NCI-H446 (cell line): Measurements from ENCODE around the gene CASQ1.

Experiments used
- DNase-seq, 2 experiments: peaks; one replicate each; lab custom pipeline; 2025; lab: John Stamatoyannopoulos, UW

CASQ1 gene

DNA sequence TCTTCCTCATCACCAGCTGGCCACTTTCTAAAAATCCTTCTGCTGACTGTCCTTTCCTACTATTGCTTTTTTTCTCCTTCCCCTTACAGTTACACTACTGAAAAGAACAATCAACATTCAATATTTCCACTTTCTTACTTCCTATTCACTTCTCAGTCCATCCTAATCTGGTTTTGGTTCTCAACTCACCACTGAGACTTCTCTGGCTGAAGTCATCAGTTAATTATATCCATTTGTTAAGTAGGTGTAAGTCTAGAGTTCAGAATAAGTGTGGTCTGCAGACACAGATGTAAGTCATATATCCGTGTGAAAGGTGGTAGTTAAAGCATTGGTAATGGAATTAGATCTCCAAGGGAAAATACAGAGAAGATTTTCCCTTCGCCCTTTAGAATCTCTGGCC is 36.2 kb downstream of the CASQ1 start:
- DNase-seq, result no peak

- no peak for DNase-seq
Measured at GRCh38 chr1:160227034-160227433, 36.7 kb downstream of the CASQ1 start.

GRCh38 chr1:160227561-160227960 is 37.2 kb downstream of the CASQ1 start:
- no peak for DNase-seq

GRCh38 chr1:160228431-160228830 is 38.1 kb downstream of the CASQ1 start:
- DNase-seq, result no peak

DNA sequence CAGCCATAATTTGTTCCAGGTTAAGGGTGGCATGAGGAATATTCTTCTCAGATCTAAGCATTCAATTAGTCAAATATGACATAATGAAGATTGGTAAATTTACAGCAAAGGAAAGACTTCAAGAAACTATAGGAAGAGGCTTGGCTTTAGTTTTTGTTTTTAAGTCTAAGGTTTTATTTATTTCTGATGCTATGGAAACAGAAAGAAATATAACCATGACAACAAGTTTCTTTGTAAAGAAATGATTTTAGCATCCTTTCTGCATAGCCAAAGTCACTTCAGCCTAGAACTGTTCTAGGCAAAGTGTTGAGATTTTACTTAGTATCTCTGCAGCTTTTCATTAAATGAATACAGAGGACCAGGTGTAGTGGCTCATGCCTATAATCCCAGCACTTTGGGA is 42.5 kb downstream of the CASQ1 start:
- no peak for DNase-seq

DNA sequence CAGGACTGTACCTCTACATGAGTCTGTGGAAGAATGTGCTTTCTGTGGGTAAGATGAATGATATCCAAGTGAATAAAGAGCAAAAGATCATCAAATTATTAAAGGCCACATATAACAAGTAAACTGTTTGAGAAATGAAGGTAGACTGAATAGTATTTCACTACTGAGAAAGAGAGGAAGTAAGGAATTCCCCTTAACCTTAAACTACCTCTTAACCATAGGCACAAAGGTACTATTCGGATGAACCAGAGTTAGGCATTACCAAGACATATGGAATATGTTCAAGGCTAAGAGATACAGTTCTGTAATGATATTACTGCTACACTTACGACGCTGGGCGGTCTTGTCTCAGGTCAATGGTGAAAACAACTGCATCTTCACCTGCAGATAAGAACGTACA is 46.4 kb downstream of the CASQ1 start:
- DNase-seq, result no peak

DNA sequence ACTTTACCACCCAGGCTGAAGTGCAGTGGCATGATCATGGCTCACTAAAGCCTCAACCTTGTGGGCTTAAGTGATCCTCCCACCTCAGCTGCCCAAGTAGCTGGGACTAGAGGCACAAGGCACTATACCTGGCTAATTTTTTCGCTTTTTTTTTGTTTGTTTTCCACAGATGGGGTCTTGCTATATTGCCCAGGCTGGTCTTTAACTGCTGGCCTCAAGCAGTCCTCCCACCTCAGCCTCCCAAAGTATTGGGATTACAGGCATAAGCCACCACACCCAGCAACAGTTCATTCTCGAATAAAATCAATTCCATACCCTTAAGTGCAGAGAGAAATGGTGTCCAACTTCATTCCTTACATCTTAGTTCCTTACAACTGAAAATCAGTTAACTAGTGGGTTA is 47.2 kb downstream of the CASQ1 start:
- DNase-seq, result no peak

DNA sequence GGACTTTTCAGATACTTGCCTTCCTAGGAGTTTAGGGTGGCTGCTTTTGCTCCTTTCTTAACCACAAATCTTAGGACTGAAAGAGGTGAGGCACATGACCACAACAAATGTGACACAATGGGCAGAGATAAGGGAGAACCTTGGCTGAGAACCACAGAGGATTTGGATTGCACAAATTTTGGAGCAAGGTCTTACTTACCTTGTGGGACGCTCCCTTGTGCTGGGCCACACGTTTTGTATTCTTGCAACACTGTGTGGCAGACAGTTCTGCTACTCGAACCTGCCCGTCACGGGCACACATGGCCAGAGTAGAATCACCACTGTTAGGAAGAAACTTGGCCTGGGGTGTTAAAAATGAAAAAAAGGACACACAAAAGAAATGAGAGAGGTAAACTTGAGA is 48.0 kb downstream of the CASQ1 start:
- DNase-seq, result no peak

DNA sequence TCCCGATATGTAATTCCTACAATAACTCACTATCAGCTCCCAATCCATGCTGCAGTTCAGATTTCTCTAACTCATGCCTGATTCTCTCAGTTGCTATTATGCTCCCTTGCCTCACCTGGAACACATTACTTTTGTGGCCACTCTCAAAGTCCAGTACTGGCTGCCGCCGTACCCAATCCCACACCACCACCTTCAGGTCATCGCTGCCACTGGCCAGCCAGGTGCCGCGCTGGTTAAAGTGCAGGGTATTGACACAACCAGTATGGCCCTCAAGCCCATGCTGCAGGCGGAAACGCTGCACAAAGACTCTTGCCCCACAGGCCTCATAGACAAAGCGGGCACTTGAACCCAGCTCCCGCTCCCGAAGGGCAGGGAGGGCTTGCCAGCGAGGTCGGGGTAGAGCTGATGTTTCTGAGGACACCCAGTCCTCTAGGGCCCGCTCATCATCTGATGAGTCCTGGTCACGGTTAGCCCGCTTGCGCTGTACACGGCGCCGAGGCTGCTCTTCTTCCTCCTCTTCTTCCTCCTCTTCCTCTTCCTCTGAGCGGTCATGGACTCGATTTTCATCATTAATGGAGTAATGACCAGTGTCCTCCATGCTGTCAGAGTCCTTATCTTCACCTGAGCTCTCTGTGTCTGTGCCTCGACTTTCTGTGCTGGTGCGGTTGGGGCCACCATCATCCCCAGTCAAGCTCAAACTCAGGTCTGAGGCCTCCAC is 49.4 kb downstream of the CASQ1 start:
- DNase-seq, result no peak

DNA sequence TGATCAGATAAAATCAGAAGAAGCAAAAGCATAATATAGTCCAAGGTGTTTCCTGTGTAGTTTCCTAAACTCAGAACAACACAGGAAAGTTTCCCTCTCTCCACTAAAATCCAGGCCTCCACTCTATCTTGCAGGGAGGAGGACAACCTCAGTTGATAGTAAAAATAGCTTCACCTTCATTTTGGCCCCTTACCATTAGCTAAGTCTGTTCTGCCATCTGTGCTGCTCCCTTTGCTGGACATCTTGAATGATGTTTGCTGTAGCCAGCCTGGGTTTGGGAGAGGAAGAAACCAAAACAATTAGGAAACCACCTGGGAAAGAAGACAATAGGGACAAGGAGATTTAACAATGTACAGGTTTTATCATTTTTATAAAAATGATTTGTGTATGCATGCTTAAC is 53.4 kb downstream of the CASQ1 start:
- no peak for DNase-seq

- no peak for DNase-seq
Measured at GRCh38 chr1:160244209-160244608, 53.8 kb downstream of the CASQ1 start.

DNA sequence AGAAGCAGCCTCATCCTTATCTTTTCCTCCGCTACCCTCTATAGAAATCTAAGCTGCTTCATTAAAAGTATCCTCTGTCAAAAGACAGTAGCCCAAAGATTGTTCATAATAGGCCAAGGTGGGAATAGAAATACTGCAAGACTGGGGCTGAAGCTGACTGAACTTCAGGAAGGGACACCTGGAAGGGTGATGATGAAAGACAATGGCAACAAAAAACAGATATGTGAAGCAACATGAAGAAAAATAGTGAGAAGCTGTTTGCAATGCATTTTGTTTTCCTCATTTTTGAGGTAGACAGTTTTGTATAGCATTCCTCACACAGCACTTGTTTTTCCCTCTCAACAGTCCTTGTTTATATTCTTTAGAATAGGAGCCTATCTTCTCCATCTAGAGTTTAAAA is 55.1 kb downstream of the CASQ1 start:
- no peak for DNase-seq

DNA sequence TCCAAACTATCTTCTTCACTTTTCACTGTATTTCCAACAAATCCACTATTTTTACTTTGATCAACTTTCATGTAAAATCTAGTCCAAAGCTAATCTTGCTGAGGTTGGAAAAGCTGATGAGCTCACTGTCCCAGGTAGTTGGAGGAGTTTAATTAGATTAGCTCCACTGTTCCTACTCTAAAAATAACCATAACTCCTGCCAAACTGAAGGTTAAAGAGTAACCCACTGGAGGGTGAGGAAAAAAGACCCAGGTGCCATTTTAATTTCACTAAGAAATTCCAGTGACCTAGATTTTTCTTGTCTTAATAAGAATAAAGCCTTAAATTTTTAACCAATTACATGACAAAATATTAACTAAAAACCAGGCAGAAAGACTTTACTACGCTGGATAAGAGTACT is 56.7 kb downstream of the CASQ1 start:
- no peak for DNase-seq

GRCh38 chr1:160251011-160251410 is 60.6 kb downstream of the CASQ1 start:
- DNase-seq, result peak in 1 of 2 experiments; percentile 63
